ENCODE data around the gene SMIM44. TPM values are rescaled to one million over a fixed set of nuclear protein-coding genes. Genes with fewer than 3 reads are reported as not detected.

Gene SMIM44
- total and polyA plus RNA-seq, 9 of the 15 experiments (the other 6 are each of a cell fraction or from before 2014, with no cell fraction given): not detected

GRCh38 chr19:3523361-3524077 is 40.3 kb upstream of the SMIM44 start:
- Histone ChIP-seq H3K27me3 (ENCODE audit: control insufficient read depth in 2 of 2, insufficient read depth in 2 of 2, low read length in 2 of 2) (no peaks in the 10 kb centered on the region), H3K79me2 (ENCODE audit: control insufficient read depth, insufficient read depth, low read length) (peaks cover 47% of the 10 kb centered on the region), H3K27ac (ENCODE audit: extremely low read depth, low read depth, low read length) (no peak overlapping the region), H3K9me3 (replicated peaks; ENCODE audit: control insufficient read depth, insufficient read depth, low read depth, low read length) (no peaks in the 10 kb centered on the region), H2AFZ (ENCODE audit: low read depth, low read length) (no peak overlapping the region), H3K36me3 (ENCODE audit: control insufficient read depth, insufficient read depth, low read length) (peaks cover 63% of the 10 kb centered on the region; the same call in 1 of the 3 replicates), H3K9ac (ENCODE audit: insufficient read depth in 1 of 2, low read depth in 2 of 2, low read length in 2 of 2) (peak overlapping the region in 1 of 2 experiments; percentile 47; a peak in 2 of 4 replicates), H3K4me1 (replicated peaks in 1 of 2; ENCODE audit: control insufficient read depth in 2 of 2, insufficient read depth in 2 of 2, low read length in 2 of 2) (peaks cover 19 to 80% of the 10 kb centered on the region in 2 experiments), H3K9me1 (ENCODE audit: control insufficient read depth, insufficient read depth, low read length) (peaks cover 6% of the 10 kb centered on the region), H4K20me1 (replicated peaks; ENCODE audit: control insufficient read depth, insufficient read depth, low read length) (peaks cover 12% of the 10 kb centered on the region; the same call in 1 of the 2 replicates), H3K4me3 (no peak overlapping the region), H3K4me2 (ENCODE audit: insufficient read depth, low read length) (no peak overlapping the region)
- ChIA-PET POLR2A (interaction anchor here (1.4 kb wide), 1 partner anchor 11 kb away, joined by 4 read pairs; no protein-coding TSS in a partner anchor), CTCF (ENCODE audit: low intra/inter-chr PET ratio) (no interaction called here)
- DNase-seq (ENCODE audit: extremely low read depth in 1 of 4, low spot score in 3 of 4) (no peak), ATAC-seq (no peak), FAIRE-seq (no peak)
- in situ Hi-C loops (cut with MboI) (no loop called here), intact Hi-C loops (cut with micrococcal nuclease) (no loop called here)
- TF ChIP-seq ZNF589 (CRISPR knock-in tag; IDR thresholded peaks at IDR 0.05; ENCODE audit: low read depth) (no peak), MTF1 (CRISPR knock-in tag; IDR thresholded peaks at IDR 0.05; ENCODE audit: borderline replicate concordance) (no peak), HEY1 (CRISPR knock-in tag; IDR thresholded peaks at IDR 0.05; ENCODE audit: borderline replicate concordance) (no peak), SRSF9 (IDR thresholded peaks at IDR 0.05; ENCODE audit: borderline replicate concordance, low read depth, low read length) (no peak)
- BruUV-seq (replicated peaks): no TSS peak
- WGBS (ENCODE audit: insufficient coverage, low coverage, missing lambda C conversion rate): 90% methylated on average over 12 of the region's 21 CpGs

All from K562 (cell line).